Measurements from ENCODE around the gene KIF4A. TPM values are rescaled to one million over a fixed set of nuclear protein-coding genes. Genes with fewer than 3 reads are reported as not detected.

Gene KIF4A
- total and polyA plus RNA-seq, 10 of the 15 experiments (the other 5 are each of a cell fraction or from before 2014, with no cell fraction given), result 10.8 to 28.8 (median 22.5) TPM

DNA sequence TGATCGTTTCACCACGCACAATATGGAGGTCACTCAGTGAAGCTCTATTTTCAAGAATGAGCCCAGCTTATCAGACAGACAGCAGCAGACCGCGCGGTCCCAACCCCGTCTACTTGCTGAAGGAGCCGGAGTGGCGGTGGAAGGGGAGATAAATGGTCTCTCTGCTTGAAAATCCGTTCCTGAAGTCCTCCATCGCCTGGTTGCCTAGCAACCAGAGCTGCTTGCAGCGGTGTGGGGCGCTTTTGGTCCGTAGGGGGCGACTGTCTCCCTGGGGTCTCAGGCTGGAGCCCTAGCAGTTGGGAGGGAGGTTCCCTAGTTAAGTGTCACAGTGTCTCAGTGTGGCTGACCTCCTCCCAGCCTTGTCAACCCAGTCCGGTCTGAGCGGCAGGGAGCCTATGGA, 146.4 kb downstream of the KIF4A start (continued):
- TF ChIP-seq, protein P1, sequence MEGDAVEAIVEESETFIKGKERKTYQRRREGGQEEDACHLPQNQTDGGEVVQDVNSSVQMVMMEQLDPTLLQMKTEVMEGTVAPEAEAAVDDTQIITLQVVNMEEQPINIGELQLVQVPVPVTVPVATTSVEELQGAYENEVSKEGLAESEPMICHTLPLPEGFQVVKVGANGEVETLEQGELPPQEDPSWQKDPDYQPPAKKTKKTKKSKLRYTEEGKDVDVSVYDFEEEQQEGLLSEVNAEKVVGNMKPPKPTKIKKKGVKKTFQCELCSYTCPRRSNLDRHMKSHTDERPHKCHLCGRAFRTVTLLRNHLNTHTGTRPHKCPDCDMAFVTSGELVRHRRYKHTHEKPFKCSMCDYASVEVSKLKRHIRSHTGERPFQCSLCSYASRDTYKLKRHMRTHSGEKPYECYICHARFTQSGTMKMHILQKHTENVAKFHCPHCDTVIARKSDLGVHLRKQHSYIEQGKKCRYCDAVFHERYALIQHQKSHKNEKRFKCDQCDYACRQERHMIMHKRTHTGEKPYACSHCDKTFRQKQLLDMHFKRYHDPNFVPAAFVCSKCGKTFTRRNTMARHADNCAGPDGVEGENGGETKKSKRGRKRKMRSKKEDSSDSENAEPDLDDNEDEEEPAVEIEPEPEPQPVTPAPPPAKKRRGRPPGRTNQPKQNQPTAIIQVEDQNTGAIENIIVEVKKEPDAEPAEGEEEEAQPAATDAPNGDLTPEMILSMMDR (IDR thresholded peaks at IDR 0.05 in 2 of 3, conservative IDR thresholded peaks at IDR 0.05 in 1 of 3; ENCODE audit: control insufficient read depth in 2 of 3, extremely low read depth in 1 of 3, insufficient read depth in 1 of 3, low read depth in 3 of 3, low read length in 3 of 3), result peak in 1 of 3 experiments; percentile 18; a peak in 1 of 6 replicates

- RAD21 ChIA-PET (ENCODE audit: unreplicated experiment), result no interaction called here
- DNase-seq (ENCODE audit: low read depth, low spot score) (no peak), ATAC-seq (no peak), FAIRE-seq (no peak)
- POLR2A ChIA-PET, result no interaction called here
- Histone ChIP-seq H3K27me3 (replicated peaks in 1 of 2; ENCODE audit: control insufficient read depth in 2 of 2, insufficient read depth in 2 of 2, low read length in 1 of 2) (no peaks in the 10 kb centered on the region), H2AFZ (ENCODE audit: control insufficient read depth, low read depth, low read length) (no peak overlapping the region), H3K4me2 (ENCODE audit: control insufficient read depth, insufficient read depth) (peak overlapping the region; percentile 22; the same call in 1 of the 2 replicates), H3K4me3 (no peak overlapping the region), H3K36me3 (ENCODE audit: control insufficient read depth in 2 of 2, insufficient read depth in 2 of 2, low read length in 1 of 2) (no peaks in the 10 kb centered on the region), H3K4me1 (ENCODE audit: control insufficient read depth, insufficient read depth, low read length) (peaks cover 15% of the 10 kb centered on the region), H3K79me2 (ENCODE audit: control insufficient read depth, insufficient read depth, low read length) (no peaks in the 10 kb centered on the region), H3K27ac (ENCODE audit: control insufficient read depth, insufficient read depth) (no peak overlapping the region), H3K9ac (ENCODE audit: control insufficient read depth, insufficient read depth, low read length) (no peak overlapping the region), H4K20me1 (ENCODE audit: control insufficient read depth, insufficient read depth) (no peaks in the 10 kb centered on the region), H3K9me3 (replicated peaks; ENCODE audit: control insufficient read depth, insufficient read depth, low read length) (no peaks in the 10 kb centered on the region)
- WGBS (ENCODE audit: insufficient coverage, insufficient replicate concordance, low lambda C conversion rate, missing lambda C conversion rate), result 28% methylated on average over 2 of the region's 2 CpGs
- no TSS peak for BruUV-seq (replicated peaks)
- intact Hi-C loops (cut with micrococcal nuclease; ENCODE audit: unreplicated experiment), result loop anchor here (5.0 kb wide), 1 partner anchor 115 kb away; no protein-coding TSS in a partner anchor
- in situ Hi-C loops (cut with MboI), result loop anchor here (25.0 kb wide), 1 partner anchor 400 kb away; the partner anchor contains the start of gene AWAT2
- SMC1A ChIA-PET (ENCODE audit: uncharacterized antibody, unreplicated experiment), result interaction anchor here (0.7 kb wide), 1 partner anchor 8 kb away, joined by 4 read pairs; no protein-coding TSS in a partner anchor
- CTCF ChIA-PET, result no interaction called here
- no peak for TF ChIP-seq SMC3 (IDR thresholded peaks at IDR 0.05; ENCODE audit: borderline replicate concordance, low read length)
- TF ChIP-seq, protein P2, sequence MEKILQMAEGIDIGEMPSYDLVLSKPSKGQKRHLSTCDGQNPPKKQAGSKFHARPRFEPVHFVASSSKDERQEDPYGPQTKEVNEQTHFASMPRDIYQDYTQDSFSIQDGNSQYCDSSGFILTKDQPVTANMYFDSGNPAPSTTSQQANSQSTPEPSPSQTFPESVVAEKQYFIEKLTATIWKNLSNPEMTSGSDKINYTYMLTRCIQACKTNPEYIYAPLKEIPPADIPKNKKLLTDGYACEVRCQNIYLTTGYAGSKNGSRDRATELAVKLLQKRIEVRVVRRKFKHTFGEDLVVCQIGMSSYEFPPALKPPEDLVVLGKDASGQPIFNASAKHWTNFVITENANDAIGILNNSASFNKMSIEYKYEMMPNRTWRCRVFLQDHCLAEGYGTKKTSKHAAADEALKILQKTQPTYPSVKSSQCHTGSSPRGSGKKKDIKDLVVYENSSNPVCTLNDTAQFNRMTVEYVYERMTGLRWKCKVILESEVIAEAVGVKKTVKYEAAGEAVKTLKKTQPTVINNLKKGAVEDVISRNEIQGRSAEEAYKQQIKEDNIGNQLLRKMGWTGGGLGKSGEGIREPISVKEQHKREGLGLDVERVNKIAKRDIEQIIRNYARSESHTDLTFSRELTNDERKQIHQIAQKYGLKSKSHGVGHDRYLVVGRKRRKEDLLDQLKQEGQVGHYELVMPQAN (conservative IDR thresholded peaks at IDR 0.05), result no peak
- TF ChIP-seq FOXM1 (IDR thresholded peaks at IDR 0.05; ENCODE audit: low read depth, low read length), result no peak
- no peak for TF ChIP-seq FOXK2 (IDR thresholded peaks at IDR 0.05)
- no peak for TF ChIP-seq POLR2AphosphoS5 (IDR thresholded peaks at IDR 0.05; ENCODE audit: low read length)
- TF ChIP-seq ZNF592 (IDR thresholded peaks at IDR 0.05), result no peak
- TF ChIP-seq ASH2L (IDR thresholded peaks at IDR 0.05; ENCODE audit: borderline replicate concordance, low read depth), result no peak
- TF ChIP-seq NFYA (IDR thresholded peaks at IDR 0.05; ENCODE audit: borderline replicate concordance, low read depth, low read length), result no peak
- TF ChIP-seq SIN3A (IDR thresholded peaks at IDR 0.05; ENCODE audit: low read depth, low read length), result no peak
- no peak for TF ChIP-seq ZNF274 (IDR thresholded peaks at IDR 0.05; ENCODE audit: insufficient read depth, insufficient read length)
- no peak for TF ChIP-seq YY1 (IDR thresholded peaks at IDR 0.05; ENCODE audit: low read depth, low read length)
- TF ChIP-seq JUND (IDR thresholded peaks at IDR 0.05; ENCODE audit: low read depth, low read length), result no peak
These were observed 147.1 kb downstream of the KIF4A start for GRCh38 chrX:70437011-70437410.

Data from GM12878 (cell line).